Lung (tissue), 12 donors: ENCODE measurements around the gene AKAP13. TPM values are rescaled to one million over a fixed set of nuclear protein-coding genes. Genes with fewer than 3 reads are reported as not detected.
A peak's percentile ranks its signal among the peaks of the same experiment; 100 is the strongest.

ENCODE experiments used
- ATAC-seq: fragments of 200-7000 bp; cut with Tn5 transposase; one replicate; pipeline ENCODE4 v1.9.1; 2020; ENCODE audit warnings: moderate number of reproducible peaks; ENCODE audit not compliant: insufficient read depth, low FRiP score
- DNase-seq, 3 donors: peaks; one replicate each; pipeline ENCODE4 v3.0.0-alpha.2; 2013 to 2017
- H3K27ac ChIP-seq, 2 donors: one replicate each; pipeline ENCODE4 v1.5.1; 2013; ENCODE audit warnings: mild to moderate bottlenecking in 2 of 2, moderate library complexity in 2 of 2, control low read depth in 1 of 2, inconsistent platforms in 1 of 2, low read depth in 1 of 2, low read length in 1 of 2
- H3K27me3 ChIP-seq, 3 donors: one replicate each; pipeline ENCODE4 v1.5.1; 2013; ENCODE audit warnings: low read length in 2 of 3; ENCODE audit not compliant: control insufficient read depth in 3 of 3, insufficient read depth in 3 of 3
- H3K36me3 ChIP-seq, 4 donors: one replicate each; pipeline ENCODE4 v1.5.1; 2013; ENCODE audit warnings: low read length in 4 of 4, mild to moderate bottlenecking in 1 of 4, moderate library complexity in 1 of 4; ENCODE audit not compliant: control insufficient read depth in 4 of 4, insufficient read depth in 4 of 4
- H3K4me1 ChIP-seq, 5 donors: one replicate each; pipeline ENCODE4 v1.5.1; 2013; ENCODE audit warnings: low read length in 5 of 5, mild to moderate bottlenecking in 2 of 5, moderate library complexity in 1 of 5; ENCODE audit not compliant: control insufficient read depth in 5 of 5, insufficient read depth in 5 of 5
- H3K4me3 ChIP-seq: one replicate; pipeline ENCODE4 v1.5.1; 2013; ENCODE audit warnings: mild to moderate bottlenecking, control low read depth, moderate library complexity
- H3K9ac ChIP-seq, 2 donors: one replicate each; pipeline ENCODE4 v1.5.1; 2013; ENCODE audit warnings: low read length in 2 of 2, control low read depth in 1 of 2; ENCODE audit not compliant: insufficient read depth in 1 of 2
- H3K9me3 ChIP-seq, 4 donors: one replicate each; pipeline ENCODE4 v1.5.1; 2013; ENCODE audit warnings: low read length in 3 of 4, mild to moderate bottlenecking in 1 of 4, moderate library complexity in 1 of 4; ENCODE audit not compliant: control insufficient read depth in 4 of 4, insufficient read depth in 3 of 4
- WGBS, 2 donors: extraction: QIAGEN DNeasy Blood & Tissue Kit; methylation state at CpG; one replicate each; pipeline ENCODE4 v1.1.7; 2013; 5-methylcytosine and 5-hydroxymethylcytosine counted together
- polyA plus RNA-seq, 2 donors: library from polyadenylated mRNA; stranded (reverse); fragments of 200-250 nt; gene quantifications; one replicate each; pipeline ENCODE4 v1.2.1, GENCODE V29; 2013
- total RNA-seq, 2 donors: library from RNA; depleted of rRNA in 1 of 2; stranded (reverse); fragments of >200 nt in 1 of 2; gene quantifications; one replicate each; pipeline ENCODE4 v1.2.1, GENCODE V29; 2014 to 2021
- TF ChIP-seq, protein P1 (sequence below): IDR thresholded peaks from 2 replicates; pipeline ENCODE4 v1.5.1; 2012; ENCODE audit warnings: mild to moderate bottlenecking; ENCODE audit errors: control extremely low read depth, extremely low read depth
- donor health status: control.
- donor health status: control.
- donor health status: Bipolar disorder and iron deficiency.
- donor health status: healthy.
- donor health status: DM: yes; HTN: yes; CAD: no.

The AKAP13 gene
- total and polyA plus RNA-seq, 4 donors, result 102 to 1,115 (median 259) TPM

DNA sequence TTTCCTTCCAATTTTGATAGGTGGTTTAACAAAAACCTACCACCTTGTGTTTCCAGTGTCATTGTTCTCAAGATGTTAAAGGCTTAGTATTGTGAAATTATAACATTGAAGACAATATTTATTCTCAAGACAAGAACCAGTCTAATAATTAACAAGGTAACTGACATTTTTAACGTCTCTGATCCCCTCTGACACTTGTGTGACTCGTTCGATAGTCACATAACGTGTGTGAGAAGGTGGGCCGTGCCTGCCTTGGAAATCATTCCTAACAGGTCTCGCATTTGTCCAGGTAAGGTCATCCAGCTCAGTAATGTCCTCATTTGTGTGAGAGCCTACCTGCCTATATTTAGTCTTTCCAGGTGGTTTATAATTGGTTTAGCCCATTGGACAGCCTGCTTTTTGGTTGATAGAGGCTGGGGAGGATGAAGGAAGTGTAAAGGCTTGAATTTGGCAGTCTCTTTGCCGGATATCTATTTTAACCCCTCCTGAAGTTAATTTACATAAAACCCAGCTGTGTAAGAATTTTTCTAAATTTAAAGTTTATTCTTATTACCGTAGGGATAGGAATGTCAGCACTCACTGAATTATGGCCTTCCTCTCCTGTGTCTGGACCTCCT, 94.4 kb downstream of the AKAP13 start:
- H3K4me3 ChIP-seq, result no peak overlapping the region
- no peaks in the 10 kb centered on the region for H3K9me3 ChIP-seq
- H3K36me3 ChIP-seq, result no peaks in the 10 kb centered on the region
- peak overlapping the region in 1 of 2 donors; percentile 9 for H3K27ac ChIP-seq
- no peak overlapping the region for H3K9ac ChIP-seq
- TF ChIP-seq, protein P1, sequence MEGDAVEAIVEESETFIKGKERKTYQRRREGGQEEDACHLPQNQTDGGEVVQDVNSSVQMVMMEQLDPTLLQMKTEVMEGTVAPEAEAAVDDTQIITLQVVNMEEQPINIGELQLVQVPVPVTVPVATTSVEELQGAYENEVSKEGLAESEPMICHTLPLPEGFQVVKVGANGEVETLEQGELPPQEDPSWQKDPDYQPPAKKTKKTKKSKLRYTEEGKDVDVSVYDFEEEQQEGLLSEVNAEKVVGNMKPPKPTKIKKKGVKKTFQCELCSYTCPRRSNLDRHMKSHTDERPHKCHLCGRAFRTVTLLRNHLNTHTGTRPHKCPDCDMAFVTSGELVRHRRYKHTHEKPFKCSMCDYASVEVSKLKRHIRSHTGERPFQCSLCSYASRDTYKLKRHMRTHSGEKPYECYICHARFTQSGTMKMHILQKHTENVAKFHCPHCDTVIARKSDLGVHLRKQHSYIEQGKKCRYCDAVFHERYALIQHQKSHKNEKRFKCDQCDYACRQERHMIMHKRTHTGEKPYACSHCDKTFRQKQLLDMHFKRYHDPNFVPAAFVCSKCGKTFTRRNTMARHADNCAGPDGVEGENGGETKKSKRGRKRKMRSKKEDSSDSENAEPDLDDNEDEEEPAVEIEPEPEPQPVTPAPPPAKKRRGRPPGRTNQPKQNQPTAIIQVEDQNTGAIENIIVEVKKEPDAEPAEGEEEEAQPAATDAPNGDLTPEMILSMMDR, result no peak
- ATAC-seq (no peak), DNase-seq (no peak)
- H3K4me1 ChIP-seq, result peaks cover 8 to 55% (median 21%) of the 10 kb centered on the region in 5 donors
- H3K27me3 ChIP-seq, result no peaks in the 10 kb centered on the region
- 50 to 59% methylated on average over 8 of the region's 8 CpGs for WGBS, 2 donors

DNA sequence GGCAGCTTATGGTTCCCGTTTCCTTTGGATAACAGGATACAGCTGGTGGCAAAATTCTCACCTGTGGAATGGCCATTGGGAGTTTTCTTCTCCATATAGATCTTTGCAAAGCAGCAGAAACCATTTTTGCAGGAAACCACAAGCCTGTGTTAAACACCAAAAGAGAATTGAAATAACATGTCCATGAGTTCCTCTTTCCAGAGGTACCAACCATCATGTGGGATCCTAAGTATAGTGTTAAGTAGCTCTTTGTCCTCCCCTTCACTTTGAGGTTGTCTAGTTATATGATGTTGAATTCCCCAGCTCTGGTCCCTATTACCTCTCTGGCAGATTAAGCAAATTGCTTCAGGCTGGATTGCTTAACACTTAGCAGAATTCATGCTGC, 94.9 kb downstream of the AKAP13 start:
- ATAC-seq (peak; percentile 38), DNase-seq (peak in 1 of 3 donors; percentile 38)
- TF ChIP-seq, protein P1, result no peak

DNA sequence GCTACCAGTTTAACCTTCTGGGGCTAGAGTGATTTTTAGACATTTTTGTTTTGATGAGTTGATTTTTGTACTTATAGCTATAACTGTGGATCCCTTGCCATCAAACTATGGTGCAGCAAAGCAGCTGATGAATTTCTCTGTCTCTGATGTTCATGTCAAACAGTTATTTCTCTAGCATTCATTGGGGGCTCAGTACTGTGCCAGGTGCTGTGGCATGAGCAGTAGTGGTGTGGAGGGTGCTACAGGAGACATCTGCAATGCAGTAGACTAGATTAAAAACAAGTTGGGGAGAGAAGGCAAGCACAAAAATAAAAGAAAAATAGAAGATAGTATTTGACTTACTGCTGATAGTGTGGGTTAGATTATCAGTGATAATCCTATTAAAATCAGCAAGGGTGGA, 95.3 kb downstream of the AKAP13 start:
- no peaks in the 10 kb centered on the region for H3K27me3 ChIP-seq
- no peaks in the 10 kb centered on the region for H3K9me3 ChIP-seq
- H3K27ac ChIP-seq, result peak overlapping the region in 1 of 2 donors; percentile 9
- DNase-seq, result no peak
- H3K9ac ChIP-seq, result no peak overlapping the region
- H3K4me1 ChIP-seq, result peaks cover 8 to 57% (median 21%) of the 10 kb centered on the region in 5 donors
- no peak for ATAC-seq
- H3K36me3 ChIP-seq, result no peaks in the 10 kb centered on the region
- no peak overlapping the region for H3K4me3 ChIP-seq
- TF ChIP-seq, protein P1, result no peak

More for the DNA sequence above, 94.9 kb downstream of the AKAP13 start:
- Histone ChIP-seq H3K4me3 (no peak overlapping the region), H3K4me1 (peaks cover 8 to 57% (median 21%) of the 10 kb centered on the region in 5 donors), H3K9me3 (no peaks in the 10 kb centered on the region), H3K27ac (peak overlapping the region in 1 of 2 donors; percentile 9), H3K27me3 (no peaks in the 10 kb centered on the region), H3K9ac (no peak overlapping the region), H3K36me3 (no peaks in the 10 kb centered on the region)
- WGBS, 2 donors, result 15 to 52% methylated on average over 1 of the region's 1 CpG

DNA sequence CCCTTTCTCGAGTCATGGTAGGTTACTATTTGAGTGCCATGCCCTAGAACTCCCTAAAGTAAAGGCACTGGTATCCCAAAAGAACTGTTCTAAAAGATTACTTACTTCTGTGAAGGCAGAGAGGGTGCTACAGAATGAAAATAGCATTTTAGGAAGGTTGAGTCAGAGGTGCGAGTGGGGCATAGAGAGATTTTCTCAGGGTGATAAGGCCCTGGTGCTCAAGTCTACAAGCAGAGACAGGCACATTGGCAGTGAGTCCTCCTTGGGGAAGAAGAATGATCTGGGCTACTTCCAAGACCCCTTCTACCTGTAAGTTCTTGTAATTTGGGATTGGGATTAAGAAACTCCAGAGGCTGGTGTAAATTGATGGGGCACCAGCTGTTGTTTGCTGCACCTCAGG, 96.7 kb downstream of the AKAP13 start:
- TF ChIP-seq, protein P1, result no peak
- Histone ChIP-seq H3K27me3 (no peaks in the 10 kb centered on the region), H3K9ac (no peak overlapping the region), H3K27ac (peak overlapping the region in 1 of 2 donors; percentile 17), H3K9me3 (no peaks in the 10 kb centered on the region), H3K4me3 (no peak overlapping the region), H3K36me3 (no peaks in the 10 kb centered on the region), H3K4me1 (peaks cover 8 to 59% (median 22%) of the 10 kb centered on the region in 5 donors)
- WGBS, 2 donors, result 92 to 93% methylated on average over 2 of the region's 2 CpGs
- no peak for DNase-seq
- no peak for ATAC-seq
